GM18507 (cell line): ENCODE results near the gene A3GALT2.

Source experiments
- DNase-seq: peaks from one replicate; pipeline ENCODE4 v3.0.0; 2011; ENCODE audit warnings: low read depth; ENCODE audit not compliant: insufficient read length; ENCODE audit errors: extremely low spot score
- FAIRE-seq: peaks from 2 replicates; lab custom pipeline; 2011; peaks lifted over from hg19 to GRCh38; lab: Jason Lieb, UNC

Gene A3GALT2

DNA sequence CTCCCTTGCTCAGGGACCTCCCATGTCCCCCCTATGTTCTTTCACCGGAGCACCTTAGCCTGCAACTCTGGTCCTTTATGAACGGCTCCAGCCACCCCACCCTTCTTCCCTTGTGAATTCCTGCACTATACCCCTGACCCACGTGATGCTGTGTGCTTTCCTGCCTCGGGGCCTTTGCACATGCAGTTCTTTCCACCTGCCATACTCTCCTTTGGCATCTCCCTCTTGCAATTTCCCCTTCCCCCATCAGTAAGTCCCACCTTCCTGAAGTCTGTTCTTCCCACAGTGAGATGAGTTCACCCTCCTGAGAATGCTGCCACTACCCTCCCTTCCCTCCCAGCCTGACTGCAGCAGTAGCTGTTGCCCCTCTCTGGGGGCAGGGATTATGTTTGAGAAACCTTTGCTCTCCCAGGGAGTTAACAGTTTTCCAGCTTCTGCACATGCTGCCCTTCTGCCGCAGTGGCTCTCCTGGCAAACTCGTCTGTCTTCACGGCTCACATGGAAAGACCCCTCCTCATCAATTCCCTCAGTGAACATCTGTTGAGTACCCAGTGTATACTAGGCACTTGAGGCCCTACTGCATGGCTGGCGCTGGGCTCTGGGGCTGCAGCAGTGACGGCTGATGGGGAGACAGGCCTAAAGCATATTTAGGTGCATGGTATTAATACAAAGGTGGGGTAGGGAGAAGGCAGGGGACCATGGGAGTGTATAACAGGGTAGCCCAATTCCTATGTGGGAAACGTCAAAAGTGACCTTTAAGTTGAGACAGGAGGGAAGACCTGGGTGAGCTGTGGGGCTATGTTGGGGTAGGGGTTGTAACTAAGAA is 54.9 kb downstream of the A3GALT2 start:
- DNase-seq (no peak), FAIRE-seq (no peak)

DNA sequence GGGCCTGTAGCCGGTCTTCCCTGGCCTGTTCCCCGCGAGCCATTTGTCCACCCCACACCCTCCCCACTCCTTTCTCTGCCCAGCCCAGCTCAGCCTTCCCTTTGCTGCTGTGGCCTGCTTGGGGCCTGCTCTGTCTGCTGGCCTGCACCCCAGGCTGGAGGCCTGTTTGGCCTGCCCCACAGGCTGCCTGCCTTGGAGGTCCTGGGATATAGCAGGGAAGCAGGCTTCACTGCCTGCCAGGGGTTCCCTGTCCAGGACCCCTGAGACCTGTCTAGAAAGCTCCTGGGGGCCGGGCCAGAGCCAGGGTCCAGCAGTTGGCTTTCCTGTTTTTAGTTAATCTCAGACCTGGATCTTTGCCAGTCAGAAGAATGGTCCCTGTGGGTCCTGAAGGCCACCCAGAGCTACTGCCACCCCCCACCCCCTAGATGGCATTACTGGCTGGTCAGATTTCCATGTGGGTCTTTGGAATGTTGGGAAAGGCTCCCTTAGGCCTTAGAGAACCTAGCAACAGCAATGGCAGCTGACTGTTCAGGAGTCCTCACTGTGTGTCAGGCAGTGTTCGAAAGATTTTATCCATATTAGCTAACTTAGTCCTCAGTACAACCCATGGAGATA is 56.9 kb downstream of the A3GALT2 start:
- DNase-seq = no peak
- no peak for FAIRE-seq

DNA sequence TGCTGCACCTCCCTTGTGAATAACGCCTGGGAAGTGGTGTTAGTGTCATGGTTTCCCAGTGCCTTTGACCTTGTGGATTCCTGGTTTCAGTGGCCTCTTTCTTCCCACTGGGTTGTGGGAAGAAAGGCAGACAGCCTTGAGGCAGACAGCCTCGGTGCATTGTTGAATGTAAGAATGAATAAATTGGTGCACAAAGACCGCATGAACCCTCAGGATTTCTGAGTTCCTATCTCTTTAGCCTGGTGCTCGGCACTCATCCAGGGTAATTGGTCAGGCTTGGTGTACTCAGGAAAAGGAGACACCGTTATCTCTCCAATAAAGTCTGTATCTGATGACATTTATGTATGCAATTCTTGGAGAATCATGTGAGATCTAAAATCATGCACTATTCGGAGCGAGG is 59.6 kb downstream of the A3GALT2 start:
- FAIRE-seq = no peak

DNA sequence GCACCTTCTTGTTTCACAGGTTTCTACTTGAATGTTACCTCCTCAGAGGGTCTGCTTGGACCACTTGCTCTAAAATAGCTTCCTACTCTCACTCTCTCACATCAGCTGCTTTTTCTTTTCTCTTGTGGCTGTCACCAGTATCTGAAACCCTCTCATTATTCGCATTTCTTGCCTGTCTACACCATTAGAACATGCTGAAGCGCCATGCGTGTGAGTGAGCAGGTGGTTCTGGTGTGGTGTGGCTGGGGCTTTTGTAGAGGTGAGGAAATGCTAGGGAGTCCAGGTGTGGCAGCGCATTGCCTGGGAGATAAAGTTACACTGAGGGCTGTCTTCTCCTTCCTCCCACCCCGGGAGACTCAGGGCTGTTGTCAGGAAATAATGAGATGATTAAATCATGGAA is 60.5 kb downstream of the A3GALT2 start:
- FAIRE-seq (no peak), DNase-seq (no peak)

More for the DNA sequence above, 59.6 kb downstream of the A3GALT2 start:
- DNase-seq = no peak

DNA sequence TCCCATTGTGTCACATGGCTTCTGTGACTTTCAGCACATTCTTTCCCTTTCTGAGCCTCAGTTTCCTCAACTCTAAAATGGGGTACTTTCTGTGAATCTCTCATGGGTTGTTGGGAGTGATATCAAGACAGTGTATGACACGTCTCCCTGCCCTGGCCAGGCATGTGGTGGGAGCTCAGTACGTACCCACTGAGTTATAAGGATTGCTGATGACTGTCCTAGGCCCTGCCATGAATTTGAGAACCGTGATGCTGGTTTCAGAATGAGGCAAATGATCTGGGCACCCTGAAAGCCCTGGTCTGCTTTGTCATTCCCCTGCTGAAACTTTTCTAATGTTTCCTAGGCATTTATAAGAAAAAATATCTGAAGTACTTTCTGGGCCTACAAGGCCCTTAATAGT is 61.0 kb downstream of the A3GALT2 start:
- DNase-seq = no peak
- no peak for FAIRE-seq

DNA sequence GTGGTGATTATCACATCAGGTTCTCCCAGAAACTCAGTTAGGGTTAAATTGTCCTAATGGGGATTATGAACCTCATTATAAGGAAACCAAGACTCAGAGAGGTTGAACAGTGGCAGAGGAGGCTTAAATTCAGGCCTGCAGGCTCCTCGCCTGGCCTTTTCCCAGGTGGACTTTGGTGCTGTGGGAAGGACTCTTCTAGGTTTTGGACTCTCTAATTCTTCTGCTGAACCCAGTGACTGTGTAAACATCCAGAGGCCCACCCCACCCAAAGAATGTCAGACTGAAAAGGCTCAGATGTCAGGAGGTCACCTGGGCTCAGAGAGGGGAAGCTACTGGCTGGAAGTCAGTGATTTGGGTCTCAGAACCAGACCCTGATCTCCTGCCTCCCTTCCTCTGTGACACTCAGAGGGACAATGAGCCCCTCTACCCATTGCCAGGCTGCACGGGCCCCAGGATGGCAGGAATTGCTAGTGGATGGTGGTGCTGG is 62.1 kb downstream of the A3GALT2 start:
- FAIRE-seq = no peak
- DNase-seq = no peak

DNA sequence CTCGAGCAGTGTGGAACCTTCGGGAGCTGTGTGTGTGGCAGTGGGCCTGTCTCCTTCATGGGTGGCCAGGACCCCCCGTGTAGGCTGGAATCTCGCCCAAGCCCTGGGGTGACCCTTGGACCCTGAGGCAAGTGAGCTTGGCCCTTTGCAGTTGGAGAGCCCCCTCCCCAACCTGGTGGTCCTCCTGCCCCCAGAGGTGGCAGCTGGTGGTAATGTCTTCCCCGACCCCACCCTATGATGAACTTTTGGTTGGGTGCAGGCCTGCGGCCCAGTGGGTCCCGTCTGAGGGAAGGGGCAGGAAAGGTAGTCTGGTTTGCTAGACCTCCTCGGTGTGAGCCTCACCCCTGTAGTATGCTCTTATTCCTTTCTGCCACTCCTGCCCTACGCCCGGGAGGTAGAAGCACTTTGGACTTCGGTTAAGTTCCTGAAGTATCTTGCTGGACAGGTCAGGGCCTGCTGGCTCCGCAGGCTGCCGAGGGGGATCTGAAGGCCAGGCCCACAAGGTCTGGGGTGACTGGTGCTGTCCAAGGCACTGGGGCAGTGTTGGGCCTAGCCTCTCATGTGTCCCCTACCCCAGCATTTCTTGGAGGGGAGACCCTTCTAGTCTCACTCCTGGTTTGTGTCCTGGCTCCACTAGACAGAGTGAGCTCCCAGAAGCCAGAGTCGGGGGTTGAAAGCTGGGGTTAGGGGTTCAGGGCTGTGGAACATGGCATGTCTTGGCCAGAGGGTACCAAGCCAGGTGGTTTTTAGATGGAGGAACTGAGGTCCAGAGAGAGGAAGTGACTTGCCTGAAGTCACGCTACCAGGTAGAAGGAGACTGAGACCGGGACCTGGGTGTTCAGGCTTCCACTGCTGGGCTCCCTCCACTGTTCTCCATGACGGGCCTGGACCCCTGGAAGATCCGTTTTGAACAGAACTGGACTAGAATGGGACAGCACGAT is 62.9 kb downstream of the A3GALT2 start:
- FAIRE-seq (no peak), DNase-seq (no peak)

DNA sequence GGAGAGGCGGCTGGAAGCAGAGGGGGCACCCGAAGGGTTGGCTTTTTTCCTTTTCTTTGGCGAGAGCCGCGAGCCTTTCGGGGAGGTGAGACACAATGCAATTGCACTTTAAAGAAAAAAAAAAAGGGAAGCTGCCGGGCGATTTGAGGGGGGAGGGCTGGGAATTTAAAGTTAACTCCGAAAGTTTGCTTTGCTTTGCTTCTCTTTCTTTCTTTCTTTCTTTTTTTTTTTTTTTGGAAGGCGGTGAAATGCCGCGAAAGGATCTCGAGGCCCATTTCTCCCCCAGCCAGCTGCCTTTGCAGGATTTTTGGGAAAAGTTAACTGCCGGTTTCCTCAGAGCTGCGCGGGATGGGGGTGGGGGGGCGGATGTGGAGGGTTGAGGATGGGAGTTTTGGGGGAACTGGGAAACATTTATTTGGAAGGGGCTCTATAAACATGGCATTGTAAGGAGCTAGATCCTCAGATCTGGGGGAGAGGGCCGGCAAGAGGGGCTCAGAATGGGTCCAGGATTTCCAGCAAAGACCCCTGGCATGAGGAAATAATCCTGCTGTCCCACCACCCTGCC is 63.6 kb downstream of the A3GALT2 start:
- no peak for DNase-seq
- no peak for FAIRE-seq
